ENCODE results near the gene PARVB.

The PARVB gene

GRCh38 chr22:44089717-44090570 is 65.8 kb downstream of the PARVB start:
- DNase-seq (ENCODE audit: low read depth), result no peak

DNA sequence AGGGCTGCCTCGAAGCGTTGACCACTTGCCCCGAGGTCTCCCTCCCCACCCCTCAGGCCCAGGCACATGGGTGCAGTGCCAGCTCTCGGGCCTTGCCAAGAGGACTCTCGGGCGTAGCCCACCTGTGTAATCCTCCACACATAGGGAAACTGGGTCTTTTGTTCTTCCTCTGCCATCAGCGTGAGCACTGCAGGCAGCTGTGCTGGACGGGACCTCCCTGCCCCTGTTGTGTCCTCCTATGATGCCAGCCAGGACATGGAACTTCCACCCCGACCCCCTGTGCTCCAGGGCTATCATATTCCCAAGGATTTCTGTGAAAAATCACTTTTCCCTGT is 66.4 kb downstream of the PARVB start:
- no peak for DNase-seq (ENCODE audit: low read depth)

DNA sequence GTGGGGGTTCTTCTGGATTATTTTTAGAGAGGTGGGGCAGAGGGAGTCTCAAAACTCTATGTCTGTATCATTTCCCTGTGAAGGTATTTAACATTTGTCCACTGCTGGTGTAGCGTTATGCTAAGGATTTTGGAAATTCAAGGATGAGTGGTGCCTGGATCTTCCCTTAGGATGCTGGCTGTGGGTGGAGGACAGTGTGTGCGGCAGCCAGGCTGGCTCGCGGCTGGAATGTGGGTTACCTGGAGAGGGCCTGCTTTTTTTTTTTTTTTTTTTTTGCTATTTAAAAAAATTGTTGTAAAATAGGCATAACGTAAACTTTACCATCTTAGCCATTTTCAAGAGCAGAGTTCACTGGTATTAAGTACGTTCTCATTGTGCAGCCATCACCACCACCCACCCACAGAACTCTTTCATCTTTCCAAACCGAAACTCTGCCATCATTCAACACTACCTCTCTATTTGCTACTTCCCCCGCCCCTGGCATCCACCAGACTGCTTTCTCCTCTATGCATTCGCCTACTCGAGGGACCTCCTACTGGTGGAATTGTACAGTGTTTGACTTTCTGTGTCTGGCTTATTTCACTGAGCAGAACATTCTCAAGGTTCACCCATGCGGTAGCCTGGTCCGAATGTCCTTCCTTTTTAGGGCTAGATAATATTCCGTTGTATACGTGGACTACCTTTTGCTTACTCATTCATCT is 67.1 kb downstream of the PARVB start:
- no peak for DNase-seq (ENCODE audit: low read depth)

DNA sequence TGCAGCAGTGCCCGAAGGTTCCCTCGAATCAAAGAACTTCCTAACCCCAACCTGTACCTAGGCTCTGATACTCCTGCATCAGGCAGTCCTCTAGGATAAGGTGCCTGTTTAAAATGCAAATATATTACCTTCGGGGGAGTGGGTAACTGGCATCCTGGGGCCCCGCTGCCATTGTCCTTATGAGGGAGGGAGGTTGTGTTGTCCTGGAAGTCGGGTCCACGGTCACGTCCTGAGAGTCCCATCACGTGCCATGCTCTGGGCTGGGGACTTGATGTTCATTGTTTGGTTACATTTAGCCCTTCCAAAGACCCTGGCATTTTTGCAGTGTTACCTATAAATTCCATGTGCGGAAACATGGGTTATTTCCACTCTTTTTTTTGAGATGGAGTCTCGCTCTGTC is 67.6 kb downstream of the PARVB start:
- no peak for DNase-seq (ENCODE audit: low read depth)

DNA sequence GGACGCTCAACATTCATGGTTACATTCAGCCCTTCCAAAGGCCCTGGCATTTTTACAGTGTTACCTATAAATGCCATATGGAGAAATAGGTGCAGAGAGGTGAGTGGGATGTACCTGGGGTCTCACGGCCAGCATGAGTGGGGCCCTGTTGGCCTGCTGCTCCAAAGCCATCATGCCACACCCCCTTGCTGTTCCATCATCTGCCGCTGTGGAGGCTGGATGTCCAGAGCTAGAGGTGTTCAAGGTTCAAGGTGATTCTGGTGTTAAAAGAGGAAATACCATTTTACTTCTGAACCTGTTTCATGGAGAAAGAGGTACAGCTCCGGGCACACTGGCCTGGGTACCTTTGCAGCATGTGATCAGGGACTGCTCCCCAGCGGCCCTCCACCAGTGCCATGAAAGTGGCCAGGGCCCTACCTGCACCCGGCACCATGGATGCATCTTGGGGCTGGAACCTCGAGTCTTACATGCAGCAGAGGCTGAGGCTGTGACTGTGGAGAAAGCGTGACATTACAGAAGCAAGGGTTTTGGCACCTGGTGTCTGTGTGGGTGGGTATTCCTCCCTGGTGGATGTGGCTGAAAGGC is 68.6 kb downstream of the PARVB start:
- no peak for DNase-seq (ENCODE audit: low read depth)

DNA sequence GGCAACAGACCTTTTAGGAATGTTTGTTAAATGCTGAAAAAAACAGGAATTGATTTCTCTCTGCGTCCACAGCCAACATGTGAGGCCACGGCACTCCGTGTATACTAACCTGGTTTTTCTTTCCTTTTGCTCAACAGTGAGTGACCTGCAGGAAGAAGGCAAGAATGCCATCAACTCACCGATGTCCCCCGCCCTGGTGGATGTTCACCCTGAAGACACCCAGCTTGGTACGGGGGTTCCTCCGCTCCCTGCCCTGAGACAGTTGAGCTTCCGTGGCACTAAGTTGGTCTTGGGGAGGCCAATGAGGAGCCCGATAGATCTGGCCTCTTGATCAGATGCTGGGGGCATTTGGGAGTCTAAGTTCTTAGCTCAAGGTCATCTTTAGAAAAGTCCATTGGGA is 69.7 kb downstream of the PARVB start:
- no peak for DNase-seq (ENCODE audit: low read depth)

GRCh38 chr22:44094751-44095302 is 70.7 kb downstream of the PARVB start:
- DNase-seq (ENCODE audit: low read depth), result no peak

DNA sequence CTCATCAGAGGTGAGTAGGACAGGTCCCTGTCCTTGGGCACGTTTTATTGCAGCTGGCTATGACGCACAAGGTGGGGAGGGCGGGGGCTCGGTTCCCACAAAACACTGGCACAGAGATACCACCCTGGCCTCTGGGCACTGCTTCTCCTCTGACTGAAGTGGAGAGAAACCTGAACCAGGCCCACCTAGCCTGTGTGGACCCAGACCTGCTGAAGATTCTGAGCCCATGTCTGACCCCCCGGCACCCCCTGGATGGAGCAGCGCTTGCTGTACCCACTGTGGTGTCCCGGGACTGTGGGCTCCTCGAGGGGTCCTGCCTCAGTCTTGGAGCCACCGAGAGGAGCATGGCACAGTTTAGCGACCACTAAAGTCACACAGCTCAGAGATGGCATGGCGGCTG is 72.6 kb downstream of the PARVB start:
- DNase-seq (ENCODE audit: low read depth), result no peak

GRCh38 chr22:44097263-44098020 is 73.3 kb downstream of the PARVB start:
- no peak for DNase-seq (ENCODE audit: low read depth)

GRCh38 chr22:44098021-44098739 is 74.1 kb downstream of the PARVB start:
- DNase-seq (ENCODE audit: low read depth), result no peak

GRCh38 chr22:44098966-44099530 is 74.9 kb downstream of the PARVB start:
- DNase-seq (ENCODE audit: low read depth), result no peak

- no peak for DNase-seq (ENCODE audit: low read depth)
These were observed 75.6 kb downstream of the PARVB start for GRCh38 chr22:44099696-44100095.

- no peak for DNase-seq (ENCODE audit: low read depth)
These were observed 76.3 kb downstream of the PARVB start for GRCh38 chr22:44100411-44100810.

DNA sequence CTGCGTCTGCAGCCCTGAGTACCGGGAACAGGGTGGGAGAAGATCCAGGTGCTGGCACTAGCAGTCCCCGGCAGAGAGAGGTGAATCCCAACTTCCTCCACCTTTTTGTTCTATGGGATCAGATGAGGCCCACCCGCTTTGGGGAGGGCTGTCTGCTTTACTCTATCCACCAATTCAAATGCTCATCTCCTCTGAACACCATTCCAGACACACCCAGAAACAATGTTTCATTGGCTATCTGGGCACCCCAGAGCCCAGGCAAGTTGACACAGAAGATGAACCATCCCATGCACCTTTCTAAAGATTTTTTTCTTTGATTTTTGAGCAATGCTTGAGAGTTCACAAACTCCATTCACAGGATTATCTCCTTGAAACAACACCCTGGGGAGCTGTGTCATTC is 78.0 kb downstream of the PARVB start:
- DNase-seq (ENCODE audit: low read depth), result no peak

- no peak for DNase-seq (ENCODE audit: low read depth)
These were observed 78.8 kb downstream of the PARVB start for GRCh38 chr22:44102856-44103255.

GRCh38 chr22:44103735-44104480 is 79.8 kb downstream of the PARVB start:
- DNase-seq (ENCODE audit: low read depth), result no peak

GRCh38 chr22:44107340-44107739 is 83.2 kb downstream of the PARVB start:
- DNase-seq (ENCODE audit: low read depth), result no peak

DNA sequence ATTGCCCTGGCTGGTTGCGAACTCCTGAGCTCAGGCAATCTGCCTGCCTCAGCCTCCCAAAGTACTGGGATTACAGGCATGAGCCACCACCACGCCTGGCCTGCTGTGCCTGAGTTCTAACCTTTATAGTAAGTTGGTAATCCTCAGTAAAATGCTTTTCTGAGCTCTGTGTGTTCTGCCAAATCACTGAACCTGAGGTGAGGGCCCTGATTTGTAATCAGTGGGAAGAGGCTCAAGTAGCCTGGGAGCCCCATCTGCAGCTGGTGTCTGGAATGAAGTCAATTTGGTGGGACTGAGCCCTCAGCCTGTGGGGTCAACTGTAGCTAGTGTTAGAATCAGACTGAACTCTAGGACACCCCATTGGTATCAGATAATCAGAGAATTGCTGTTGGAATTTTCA is 84.0 kb downstream of the PARVB start:
- no peak for DNase-seq (ENCODE audit: low read depth)

- DNase-seq (ENCODE audit: low read depth), result no peak
These were observed 84.8 kb downstream of the PARVB start for GRCh38 chr22:44108806-44109385.

DNA sequence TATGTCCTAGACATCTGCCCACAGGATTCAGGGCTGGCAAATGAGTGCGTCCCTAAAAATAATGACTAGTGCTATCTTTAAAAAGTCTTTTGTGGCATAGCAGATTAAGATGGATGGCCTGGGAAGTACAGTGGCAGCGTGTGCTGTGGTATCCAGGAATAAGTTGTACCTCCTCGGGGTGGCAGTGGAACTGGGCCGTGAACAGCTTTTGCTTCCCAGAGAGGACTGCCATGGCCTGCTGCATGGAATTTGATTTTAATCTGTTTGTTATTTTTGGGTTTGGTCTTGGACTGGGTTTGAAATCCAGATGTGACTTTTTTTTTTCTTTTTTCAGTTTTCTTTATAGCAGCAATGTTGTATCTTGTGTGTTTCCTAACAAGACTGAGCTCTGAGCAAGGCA is 85.3 kb downstream of the PARVB start:
- DNase-seq (ENCODE audit: low read depth), result no peak

Data from stimulated activated CD8-positive, alpha-beta memory T cell treated with anti-CD3 and anti-CD28 coated beads, Interleukin-12 subunit alpha, Interleukin-12 subunit beta, amount 100 ng/mL, for 4 hours (primary cell).